Stimulated activated CD8-positive, alpha-beta memory T cell treated with anti-CD3 and anti-CD28 coated beads, Interleukin-15, amount 100 ng/mL, for 4 hours (primary cell): ENCODE results near the gene HSD17B4.
"Not testable (repeated sequence)": the region's sequence is repeated elsewhere in the genome, so short reads cannot be mapped to it uniquely, and the experiment has no call there.

Experiments
- DNase-seq, 2 donors: peaks; one replicate each; pipeline ENCODE4 v3.0.0-alpha.2; 2020; ENCODE audit warnings: low read depth in 2 of 2

Gene HSD17B4, protein sequence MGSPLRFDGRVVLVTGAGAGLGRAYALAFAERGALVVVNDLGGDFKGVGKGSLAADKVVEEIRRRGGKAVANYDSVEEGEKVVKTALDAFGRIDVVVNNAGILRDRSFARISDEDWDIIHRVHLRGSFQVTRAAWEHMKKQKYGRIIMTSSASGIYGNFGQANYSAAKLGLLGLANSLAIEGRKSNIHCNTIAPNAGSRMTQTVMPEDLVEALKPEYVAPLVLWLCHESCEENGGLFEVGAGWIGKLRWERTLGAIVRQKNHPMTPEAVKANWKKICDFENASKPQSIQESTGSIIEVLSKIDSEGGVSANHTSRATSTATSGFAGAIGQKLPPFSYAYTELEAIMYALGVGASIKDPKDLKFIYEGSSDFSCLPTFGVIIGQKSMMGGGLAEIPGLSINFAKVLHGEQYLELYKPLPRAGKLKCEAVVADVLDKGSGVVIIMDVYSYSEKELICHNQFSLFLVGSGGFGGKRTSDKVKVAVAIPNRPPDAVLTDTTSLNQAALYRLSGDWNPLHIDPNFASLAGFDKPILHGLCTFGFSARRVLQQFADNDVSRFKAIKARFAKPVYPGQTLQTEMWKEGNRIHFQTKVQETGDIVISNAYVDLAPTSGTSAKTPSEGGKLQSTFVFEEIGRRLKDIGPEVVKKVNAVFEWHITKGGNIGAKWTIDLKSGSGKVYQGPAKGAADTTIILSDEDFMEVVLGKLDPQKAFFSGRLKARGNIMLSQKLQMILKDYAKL

DNA sequence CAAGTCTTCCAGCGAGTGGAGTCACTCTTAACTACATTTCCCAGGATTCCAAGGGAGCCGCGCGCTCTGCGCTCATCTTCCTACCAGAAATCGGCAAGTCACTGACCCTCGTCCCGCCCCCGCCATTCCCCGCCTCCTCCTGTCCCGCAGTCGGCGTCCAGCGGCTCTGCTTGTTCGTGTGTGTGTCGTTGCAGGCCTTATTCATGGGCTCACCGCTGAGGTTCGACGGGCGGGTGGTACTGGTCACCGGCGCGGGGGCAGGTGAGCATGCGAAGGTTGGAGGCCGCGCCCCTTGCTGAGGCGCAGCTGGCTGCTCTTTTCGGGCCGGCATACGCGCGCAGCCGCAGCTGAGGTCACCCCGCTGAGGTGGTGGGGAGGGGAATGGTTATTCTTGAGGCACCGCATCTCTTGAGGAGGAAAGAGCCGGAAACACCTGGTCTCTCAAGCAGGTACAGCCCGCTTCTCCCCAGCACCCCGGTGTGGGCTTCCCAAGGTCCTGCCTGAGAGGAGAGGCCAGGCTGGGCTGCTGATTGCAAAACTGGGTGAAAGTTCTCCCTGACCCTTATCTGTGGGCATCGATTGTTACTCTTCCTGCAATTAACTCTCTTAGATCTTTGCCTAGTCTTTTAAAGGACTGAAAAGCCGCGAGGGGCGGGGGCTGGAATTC is at the start of gene HSD17B4:
HSD17B4 (plus strand) TSS at position 125 of the 667 bp plus-strand sequence; CDS start at position 204, 79 bp downstream.
- peak; percentile 45 to 57 for DNase-seq

DNA sequence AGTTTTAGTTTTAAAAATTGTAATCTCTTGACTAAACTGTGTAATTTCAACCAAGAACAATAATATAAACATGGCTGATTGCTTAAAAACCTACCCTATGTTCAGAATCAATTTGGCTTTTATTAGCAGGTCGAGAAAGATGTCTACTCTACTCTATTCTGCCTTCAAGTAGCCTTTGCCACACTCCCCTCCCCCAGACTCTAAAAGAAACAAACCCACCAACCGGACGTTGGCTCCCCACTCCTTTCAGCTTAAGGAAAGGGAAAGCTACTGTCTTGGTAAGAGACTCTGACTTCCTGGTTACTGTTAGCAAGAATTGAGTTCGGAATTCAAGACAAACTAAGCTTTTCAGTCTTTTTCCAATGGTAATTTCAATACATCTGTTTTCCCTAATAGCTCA is 49.7 kb upstream of the HSD17B4 start:
- DNase-seq = no peak

- no peak for DNase-seq
Observed at GRCh38 chr5:119404033-119404432, 48.3 kb upstream of the HSD17B4 start.

DNA sequence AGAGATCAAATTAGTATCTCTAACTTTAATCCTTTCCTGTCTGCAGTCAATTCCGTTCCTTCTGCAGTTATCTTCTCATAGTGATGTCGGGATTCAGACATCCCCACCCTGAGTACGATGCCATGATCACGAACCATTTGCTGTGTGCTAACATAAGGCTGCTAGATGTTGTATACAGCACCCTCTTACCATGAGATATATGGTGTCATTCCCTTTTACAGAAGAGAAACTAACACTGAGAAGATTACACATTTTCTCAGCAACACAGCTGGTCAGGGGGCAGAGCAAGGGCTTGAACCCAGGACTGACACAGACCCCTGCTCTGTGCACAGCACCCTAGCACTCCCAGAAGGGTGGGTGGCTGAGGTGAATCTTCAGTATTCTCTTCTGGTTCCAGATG is 46.9 kb upstream of the HSD17B4 start:
- no peak for DNase-seq

- no peak for DNase-seq
Observed at GRCh38 chr5:119406551-119407110, 45.7 kb upstream of the HSD17B4 start.

DNA sequence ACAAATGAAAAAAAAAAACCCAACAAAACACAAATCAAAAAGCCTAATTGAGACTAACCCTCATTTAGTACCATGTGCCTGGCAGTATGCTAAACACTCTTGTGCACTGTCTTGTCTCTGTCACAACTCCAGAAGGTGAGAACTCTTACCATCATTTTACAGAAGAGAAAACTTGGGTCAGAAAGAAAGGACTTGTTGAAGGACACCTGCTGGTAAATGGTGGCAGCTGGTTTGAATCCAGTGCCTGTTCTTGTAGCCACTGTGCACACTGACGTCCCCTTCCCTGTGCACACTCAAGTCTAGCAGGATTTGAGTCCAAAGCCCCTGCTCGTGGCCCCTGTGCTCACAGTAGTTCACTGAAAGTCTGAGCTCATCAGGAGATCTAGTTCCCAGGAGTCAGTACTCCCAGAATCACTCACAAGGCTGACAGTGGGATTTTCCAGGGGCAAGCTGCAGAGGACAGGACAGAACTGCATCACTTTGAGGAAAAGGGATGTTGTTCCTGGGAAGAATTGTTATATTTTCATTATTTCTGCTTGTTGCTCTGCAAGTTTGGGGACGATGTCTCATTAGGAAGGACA is 43.0 kb upstream of the HSD17B4 start:
- DNase-seq = no peak

GRCh38 chr5:119410448-119411159 is 41.7 kb upstream of the HSD17B4 start:
- DNase-seq = no peak

DNA sequence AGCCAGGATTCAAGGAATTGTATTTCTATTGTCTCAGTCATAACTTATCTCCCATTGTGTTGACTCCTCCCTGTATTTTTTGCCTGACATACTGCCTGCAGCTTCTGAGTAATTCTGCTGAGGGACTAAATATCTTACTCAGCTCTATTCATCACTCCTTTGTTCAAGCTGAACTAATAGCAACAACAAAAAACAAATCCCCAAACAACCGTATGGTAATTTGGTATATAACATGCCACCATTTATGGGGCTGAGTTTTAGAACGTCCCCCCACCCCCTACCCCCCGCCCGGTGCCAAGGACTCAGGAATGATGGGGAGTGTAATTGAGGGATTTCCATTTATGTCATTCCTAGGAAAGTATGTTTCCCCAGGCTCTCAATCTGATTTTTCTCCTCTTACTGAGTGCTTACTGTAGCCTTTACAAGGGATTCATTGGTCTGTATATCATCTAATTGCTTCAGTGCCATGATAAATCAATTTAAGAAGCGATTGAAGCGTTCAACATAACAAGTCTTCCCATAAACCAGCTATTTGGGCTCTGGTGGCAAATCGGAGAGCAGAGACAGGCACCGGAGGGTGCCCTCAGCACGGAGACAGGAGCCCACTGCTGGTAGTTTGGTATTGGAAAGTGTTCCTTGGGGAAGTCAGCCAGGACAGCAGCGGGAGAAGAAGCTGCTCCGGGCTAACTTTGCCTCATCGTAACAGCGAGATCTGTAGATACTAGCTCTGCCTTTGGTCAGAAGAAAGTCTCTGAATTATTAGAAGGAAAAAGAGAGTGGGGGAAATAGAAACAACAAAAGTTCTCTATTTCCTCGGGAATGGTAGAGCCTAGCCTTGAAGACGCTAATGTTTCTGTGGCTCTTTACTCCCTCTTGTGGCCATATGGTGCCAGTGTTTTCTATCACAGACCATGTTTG is 40.7 kb upstream of the HSD17B4 start:
- peak in 1 of 2 donors; percentile 24 for DNase-seq

GRCh38 chr5:119412279-119413227 is 39.7 kb upstream of the HSD17B4 start:
- DNase-seq = no peak

DNA sequence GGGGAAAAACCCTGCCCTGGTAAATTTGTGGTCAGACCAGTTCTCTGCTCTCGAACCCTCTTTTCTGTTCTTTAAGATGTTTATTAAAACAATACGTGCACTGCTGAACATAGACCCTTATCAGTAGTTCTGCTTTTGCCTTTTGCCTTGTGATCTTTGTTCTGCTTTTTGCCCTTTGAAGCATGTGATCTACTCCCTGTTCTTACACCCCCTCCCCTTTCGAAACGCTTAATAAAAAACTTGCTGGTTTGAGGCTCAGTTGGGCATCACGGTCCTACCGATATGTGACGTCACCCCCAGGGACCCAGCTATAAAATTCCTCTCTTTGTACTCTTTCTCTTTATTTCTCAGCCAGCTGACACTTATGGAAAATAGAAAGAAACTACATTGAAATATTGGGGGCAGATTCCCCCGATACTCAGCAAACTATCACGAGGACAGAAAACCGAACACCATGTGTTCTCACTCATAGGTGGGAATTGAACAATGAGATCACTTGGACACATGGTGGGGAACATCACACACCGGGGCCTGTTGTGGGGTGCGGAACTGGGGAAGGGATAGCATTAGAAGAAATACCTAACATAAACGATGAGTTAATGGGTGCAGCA is 38.1 kb upstream of the HSD17B4 start:
- not testable (repeated sequence) for DNase-seq

GRCh38 chr5:119417891-119418605 is 34.2 kb upstream of the HSD17B4 start:
- no peak for DNase-seq

GRCh38 chr5:119418606-119419100 is 33.6 kb upstream of the HSD17B4 start:
- DNase-seq = no peak

- DNase-seq = no peak
Observed at GRCh38 chr5:119420169-119420568, 32.1 kb upstream of the HSD17B4 start.

DNA sequence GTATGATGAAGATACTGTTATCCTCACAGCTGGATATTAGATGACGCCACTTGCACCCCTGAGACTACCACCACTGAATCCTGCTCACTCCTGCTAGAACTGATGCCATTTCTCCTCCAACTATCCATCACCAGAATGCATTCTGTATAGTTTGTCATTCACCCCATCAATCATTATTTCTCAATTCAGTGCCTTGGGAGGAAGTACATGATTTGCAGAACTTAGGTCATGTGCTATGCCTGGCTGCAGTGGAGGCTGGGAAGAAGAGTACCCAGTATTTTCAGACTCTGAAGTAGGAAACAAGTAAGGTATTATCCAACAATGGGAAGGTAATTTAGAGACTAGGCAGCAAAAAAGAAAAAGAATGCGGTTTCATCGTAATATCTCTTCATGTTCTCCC is 26.2 kb upstream of the HSD17B4 start:
- DNase-seq = no peak

GRCh38 chr5:119427060-119427459 is 25.2 kb upstream of the HSD17B4 start:
- no peak for DNase-seq

DNA sequence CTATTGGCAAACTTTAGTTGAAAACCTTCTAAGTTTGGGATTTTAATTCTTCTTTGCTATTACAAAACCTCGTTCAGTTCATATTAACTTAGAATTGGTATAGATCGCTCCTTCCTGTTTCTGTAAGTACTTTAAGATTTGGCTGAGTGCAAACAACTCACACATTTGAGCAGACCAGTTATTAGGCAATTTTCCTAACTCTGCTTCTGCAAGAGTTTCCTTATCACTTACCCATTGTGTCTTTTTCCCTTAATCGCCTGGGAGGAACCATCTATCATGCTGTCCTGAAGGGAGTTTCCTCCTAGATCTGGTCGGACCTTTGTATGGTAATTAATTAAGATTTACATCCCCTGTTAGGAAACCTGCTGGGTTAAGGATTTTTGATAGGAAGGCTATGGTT is 24.7 kb upstream of the HSD17B4 start:
- not testable (repeated sequence) for DNase-seq

- DNase-seq = not testable (repeated sequence)
Observed at GRCh38 chr5:119428166-119428565, 24.1 kb upstream of the HSD17B4 start.

GRCh38 chr5:119428574-119428973 is 23.7 kb upstream of the HSD17B4 start:
- DNase-seq = not testable (repeated sequence)
